Skeletal muscle tissue (tissue), 4 donors: ENCODE measurements around the gene SLC16A10. TPM values are rescaled to one million over a fixed set of nuclear protein-coding genes. Genes with fewer than 3 reads are reported as not detected.
"Not testable (repeated sequence)": the region's sequence is repeated elsewhere in the genome, so short reads cannot be mapped to it uniquely, and the experiment has no call there.

Experiments
- H3K27ac ChIP-seq: one replicate; pipeline ENCODE4 v1.7.0; 2013; ENCODE audit warnings: mild to moderate bottlenecking, low read depth, low read length, inconsistent platforms
- H3K27me3 ChIP-seq, 3 donors: one replicate each; pipeline ENCODE4 v1.7.0; 2013; ENCODE audit warnings: low read length in 3 of 3; ENCODE audit not compliant: control insufficient read depth in 3 of 3, insufficient read depth in 3 of 3
- H3K36me3 ChIP-seq, 3 donors: one replicate each; pipeline ENCODE4 v1.7.0; 2013; ENCODE audit warnings: low read length in 3 of 3; ENCODE audit not compliant: control insufficient read depth in 3 of 3, insufficient read depth in 3 of 3
- H3K4me1 ChIP-seq, 3 donors: one replicate each; pipeline ENCODE4 v1.7.0; 2013; ENCODE audit warnings: low read length in 3 of 3, mild to moderate bottlenecking in 3 of 3; ENCODE audit not compliant: control insufficient read depth in 3 of 3, insufficient read depth in 3 of 3
- H3K4me3 ChIP-seq, 3 donors: one replicate each; pipeline ENCODE4 v1.7.0; 2013; ENCODE audit warnings: low read length in 3 of 3
- H3K9ac ChIP-seq, 3 donors: one replicate each; pipeline ENCODE4 v1.7.0; 2013; ENCODE audit warnings: low read length in 3 of 3, mild to moderate bottlenecking in 3 of 3, moderate library complexity in 2 of 3, low read depth in 1 of 3
- H3K9me3 ChIP-seq, 3 donors: one replicate each; pipeline ENCODE4 v1.7.0; 2013; ENCODE audit warnings: low read length in 3 of 3; ENCODE audit not compliant: control insufficient read depth in 3 of 3
- total RNA-seq: library from RNA; depleted of rRNA; stranded (reverse); fragments of >200 nt; gene quantifications from one replicate; pipeline ENCODE4 v1.2.3, GENCODE V29; 2014
- donor health status: Osteomylitis.

SLC16A10 gene
- total RNA-seq, 1 donor from 2014 or later, result 40.7 TPM

- no peak overlapping the region for H3K27ac ChIP-seq
- H3K9ac ChIP-seq, result no peak overlapping the region
- no peak overlapping the region for H3K4me3 ChIP-seq
- H3K4me1 ChIP-seq, result peaks cover 0 to 2% (median 0%) of the 10 kb centered on the region in 3 donors
- H3K9me3 ChIP-seq, result no peaks in the 10 kb centered on the region
- H3K36me3 ChIP-seq, result peaks cover 0 to 15% (median 3%) of the 10 kb centered on the region in 3 donors
- no peaks in the 10 kb centered on the region for H3K27me3 ChIP-seq
Observed at GRCh38 chr6:111176760-111177099, 89.4 kb downstream of the SLC16A10 start.

GRCh38 chr6:111177131-111177530 lies 89.8 kb downstream of the SLC16A10 start:
- Histone ChIP-seq H3K27ac (no peak overlapping the region), H3K36me3 (peaks cover 0 to 15% (median 3%) of the 10 kb centered on the region in 3 donors), H3K4me3 (no peak overlapping the region), H3K27me3 (no peaks in the 10 kb centered on the region), H3K4me1 (peaks cover 0 to 2% (median 0%) of the 10 kb centered on the region in 3 donors), H3K9me3 (no peaks in the 10 kb centered on the region), H3K9ac (no peak overlapping the region)

DNA sequence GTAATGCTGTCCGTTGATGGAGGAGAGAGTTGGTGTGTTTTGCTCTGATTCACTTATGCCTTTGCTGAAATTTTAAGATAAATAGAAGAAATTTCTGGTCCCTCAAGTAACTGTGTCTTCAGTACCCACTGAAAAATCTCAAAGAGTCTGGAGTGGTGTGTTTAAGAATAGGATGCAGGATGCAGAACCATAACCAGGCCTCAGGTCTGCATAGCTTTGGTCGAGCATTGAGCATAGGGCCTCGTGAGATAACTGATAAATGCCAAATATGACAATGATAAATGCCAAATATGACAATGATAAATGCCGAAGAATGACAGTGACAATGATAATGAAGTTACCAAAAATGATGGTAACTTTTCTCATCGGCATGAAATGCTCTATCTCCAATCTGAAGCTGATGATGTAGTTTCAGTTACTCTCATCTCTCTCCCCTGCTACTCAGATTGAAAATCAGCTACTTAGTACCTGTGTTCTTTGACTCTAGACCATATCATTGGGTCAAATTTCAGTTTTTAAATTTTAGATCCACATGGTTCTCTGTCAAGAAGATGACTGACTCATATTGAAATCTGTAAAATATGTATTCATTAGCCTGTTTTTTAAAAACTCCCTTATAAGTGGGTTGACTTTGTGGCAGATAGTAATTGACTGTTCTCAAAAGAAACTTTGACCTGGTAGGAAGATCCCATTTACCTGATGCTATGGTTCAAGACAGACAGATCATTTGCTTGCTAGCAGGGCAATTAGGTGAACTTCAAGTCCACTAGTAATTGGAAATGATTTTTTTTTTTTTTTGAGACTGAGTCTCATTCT lies 96.6 kb downstream of the SLC16A10 start:
- H3K9me3 ChIP-seq, result no peaks in the 10 kb centered on the region
- H3K27me3 ChIP-seq, result no peaks in the 10 kb centered on the region
- H3K4me1 ChIP-seq, result no peaks in the 10 kb centered on the region
- H3K27ac ChIP-seq, result no peak overlapping the region
- no peak overlapping the region for H3K4me3 ChIP-seq
- no peak overlapping the region for H3K9ac ChIP-seq
- peaks cover 0 to 8% (median 0%) of the 10 kb centered on the region in 3 donors for H3K36me3 ChIP-seq

- no peak overlapping the region for H3K9ac ChIP-seq
- H3K27me3 ChIP-seq, result no peaks in the 10 kb centered on the region
- H3K9me3 ChIP-seq, result no peaks in the 10 kb centered on the region
- H3K4me1 ChIP-seq, result no peaks in the 10 kb centered on the region
- peaks cover 0 to 8% (median 0%) of the 10 kb centered on the region in 3 donors for H3K36me3 ChIP-seq
- no peak overlapping the region for H3K27ac ChIP-seq
- no peak overlapping the region for H3K4me3 ChIP-seq
Observed at GRCh38 chr6:111184827-111185532, 97.7 kb downstream of the SLC16A10 start.

- peaks cover 0 to 8% (median 0%) of the 10 kb centered on the region in 3 donors for H3K36me3 ChIP-seq
- no peaks in the 10 kb centered on the region for H3K4me1 ChIP-seq
- no peak overlapping the region for H3K9ac ChIP-seq
- H3K9me3 ChIP-seq, result no peaks in the 10 kb centered on the region
- no peaks in the 10 kb centered on the region for H3K27me3 ChIP-seq
- H3K27ac ChIP-seq, result no peak overlapping the region
- H3K4me3 ChIP-seq, result no peak overlapping the region
Observed at GRCh38 chr6:111185954-111186353, 98.7 kb downstream of the SLC16A10 start.

- Histone ChIP-seq H3K36me3 (peaks cover 0 to 8% (median 0%) of the 10 kb centered on the region in 3 donors), H3K9me3 (no peaks in the 10 kb centered on the region), H3K27me3 (no peaks in the 10 kb centered on the region), H3K4me1 (no peaks in the 10 kb centered on the region), H3K9ac (no peak overlapping the region), H3K27ac (no peak overlapping the region), H3K4me3 (no peak overlapping the region)
Observed at GRCh38 chr6:111187874-111188273, 100.6 kb downstream of the SLC16A10 start.

- peaks cover 0 to 10% (median 5%) of the 10 kb centered on the region in 3 donors for H3K36me3 ChIP-seq
- not testable (repeated sequence) for H3K4me1 ChIP-seq, H3K27ac ChIP-seq, H3K27me3 ChIP-seq, H3K9ac ChIP-seq, H3K4me3 ChIP-seq, H3K9me3 ChIP-seq
Observed at GRCh38 chr6:111189666-111190210, 102.4 kb downstream of the SLC16A10 start.

- Histone ChIP-seq H3K4me3 (no peak overlapping the region), H3K36me3 (peaks cover 0 to 6% (median 4%) of the 10 kb centered on the region in 3 donors), H3K4me1 (no peaks in the 10 kb centered on the region), H3K9me3 (no peaks in the 10 kb centered on the region), H3K27ac (no peak overlapping the region), H3K9ac (no peak overlapping the region), H3K27me3 (no peaks in the 10 kb centered on the region)
Observed at GRCh38 chr6:111190637-111191036, 103.3 kb downstream of the SLC16A10 start.

DNA sequence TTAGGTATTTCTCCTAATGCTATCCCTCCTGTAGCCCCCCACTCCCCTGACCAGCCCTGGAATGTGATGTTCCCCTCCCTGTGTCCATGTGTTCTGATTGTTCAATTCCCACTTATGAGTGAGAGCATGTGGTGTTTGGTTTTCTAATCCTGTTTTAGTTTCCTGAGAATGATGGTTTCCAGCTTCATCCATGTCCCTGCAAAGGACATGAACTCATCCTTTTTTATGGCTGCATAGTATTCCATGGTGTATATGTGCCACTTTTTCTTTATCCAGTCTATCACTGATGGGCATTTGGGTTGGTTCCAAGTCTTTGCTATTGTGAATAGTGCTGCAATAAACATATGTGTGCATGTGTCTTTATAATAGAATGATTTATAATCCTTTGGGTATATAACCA lies 103.8 kb downstream of the SLC16A10 start:
- H3K4me3 ChIP-seq, H3K27me3 ChIP-seq, H3K4me1 ChIP-seq, H3K9ac ChIP-seq, H3K9me3 ChIP-seq, H3K27ac ChIP-seq, H3K36me3 ChIP-seq: not testable (repeated sequence)
